ENCODE measurements around the gene MYO18A.

Gene MYO18A

GRCh38 chr17:29197516-29198272 is 17.5 kb upstream of the MYO18A start:
- FAIRE-seq (no peak), DNase-seq (ENCODE audit: insufficient read length, low spot score) (no peak)

GRCh38 chr17:29196769-29197515 is 16.7 kb upstream of the MYO18A start:
- DNase-seq (ENCODE audit: insufficient read length, low spot score) (no peak), FAIRE-seq (no peak)

GRCh38 chr17:29195465-29196081 is 15.4 kb upstream of the MYO18A start:
- no peak for FAIRE-seq
- DNase-seq (ENCODE audit: insufficient read length, low spot score): no peak

- DNase-seq (ENCODE audit: insufficient read length, low spot score) (no peak), FAIRE-seq (no peak)
Measured at GRCh38 chr17:29194669-29195068, 14.5 kb upstream of the MYO18A start.

GRCh38 chr17:29193146-29193545 is 12.9 kb upstream of the MYO18A start:
- FAIRE-seq: no peak

GRCh38 chr17:29190592-29191207 is 10.5 kb upstream of the MYO18A start:
- no peak for DNase-seq (ENCODE audit: insufficient read length, low spot score)
- FAIRE-seq: no peak

More at GRCh38 chr17:29193146-29193545, 12.9 kb upstream of the MYO18A start:
- no peak for DNase-seq (ENCODE audit: insufficient read length, low spot score)

GRCh38 chr17:29190039-29190438 is 9.8 kb upstream of the MYO18A start:
- no peak for FAIRE-seq
- no peak for DNase-seq (ENCODE audit: insufficient read length, low spot score)

GRCh38 chr17:29189355-29189754 is 9.2 kb upstream of the MYO18A start:
- FAIRE-seq: no peak
- no peak for DNase-seq (ENCODE audit: insufficient read length, low spot score)

- FAIRE-seq (no peak), DNase-seq (ENCODE audit: insufficient read length, low spot score) (no peak)
Measured at GRCh38 chr17:29181226-29181625, 1.0 kb upstream of the MYO18A start.

GRCh38 chr17:29180788-29181160 is 576 bp upstream of the MYO18A start:
- FAIRE-seq (no peak), DNase-seq (ENCODE audit: insufficient read length, low spot score) (no peak)

GRCh38 chr17:29179232-29180033 is 765 bp downstream of the MYO18A start:
- DNase-seq (ENCODE audit: insufficient read length, low spot score): peak; percentile 75
- peak; percentile 89 for FAIRE-seq

- DNase-seq (ENCODE audit: insufficient read length, low spot score) (no peak), FAIRE-seq (no peak)
Measured at GRCh38 chr17:29178750-29179231, 1.4 kb downstream of the MYO18A start.

- DNase-seq (ENCODE audit: insufficient read length, low spot score): no peak
- no peak for FAIRE-seq
Measured at GRCh38 chr17:29177871-29178749, 2.1 kb downstream of the MYO18A start.

- no peak for FAIRE-seq
- DNase-seq (ENCODE audit: insufficient read length, low spot score): no peak
Measured at GRCh38 chr17:29177541-29177870, 2.7 kb downstream of the MYO18A start.

- peak; percentile 55 for FAIRE-seq
- DNase-seq (ENCODE audit: insufficient read length, low spot score): no peak
Measured at GRCh38 chr17:29176558-29177351, 3.4 kb downstream of the MYO18A start.

- FAIRE-seq (no peak), DNase-seq (ENCODE audit: insufficient read length, low spot score) (no peak)
Measured at GRCh38 chr17:29175349-29175748, 4.8 kb downstream of the MYO18A start.

- no peak for FAIRE-seq
- DNase-seq (ENCODE audit: insufficient read length, low spot score): no peak
Measured at GRCh38 chr17:29172589-29172988, 7.6 kb downstream of the MYO18A start.

GRCh38 chr17:29170682-29171081 is 9.5 kb downstream of the MYO18A start:
- DNase-seq (ENCODE audit: insufficient read length, low spot score) (no peak), FAIRE-seq (no peak)
